ENCODE data around the gene PPP6R3.

Gene PPP6R3

GRCh38 chr11:68425866-68426380, 34.6 kb upstream of the PPP6R3 start:
- TF ChIP-seq BACH2 (CRISPR knock-in tag; IDR thresholded peaks at IDR 0.05; ENCODE audit: borderline replicate concordance) (no peak), ZFP30 (CRISPR knock-in tag; IDR thresholded peaks at IDR 0.05) (no peak), PATZ1 (CRISPR knock-in tag; IDR thresholded peaks at IDR 0.05; ENCODE audit: borderline replicate concordance) (no peak), ZFP3 (CRISPR knock-in tag; IDR thresholded peaks at IDR 0.05) (no peak), TOX (CRISPR knock-in tag; IDR thresholded peaks at IDR 0.05; ENCODE audit: borderline replicate concordance) (no peak), GLIS3 (CRISPR knock-in tag; IDR thresholded peaks at IDR 0.05) (no peak), CREB5 (CRISPR knock-in tag; IDR thresholded peaks at IDR 0.05; ENCODE audit: low read depth) (no peak), ZNF565 (CRISPR knock-in tag; conservative IDR thresholded peaks at IDR 0.05; ENCODE audit: low read depth) (no peak), POU6F1 (CRISPR knock-in tag; IDR thresholded peaks at IDR 0.05; ENCODE audit: borderline replicate concordance, low read depth) (no peak), ZNF8 (CRISPR knock-in tag; IDR thresholded peaks at IDR 0.05) (no peak)
- ATAC-seq, result no peak

GRCh38 chr11:68429661-68430060, 30.9 kb upstream of the PPP6R3 start:
- no peak for TF ChIP-seq ZFP3 (CRISPR knock-in tag; IDR thresholded peaks at IDR 0.05)
- no peak for TF ChIP-seq PATZ1 (CRISPR knock-in tag; IDR thresholded peaks at IDR 0.05; ENCODE audit: borderline replicate concordance)
- TF ChIP-seq ZNF565 (CRISPR knock-in tag; conservative IDR thresholded peaks at IDR 0.05; ENCODE audit: low read depth), result no peak
- no peak for TF ChIP-seq ZNF8 (CRISPR knock-in tag; IDR thresholded peaks at IDR 0.05)
- no peak for TF ChIP-seq RARB (CRISPR knock-in tag; IDR thresholded peaks at IDR 0.05)
- TF ChIP-seq TCF4 (CRISPR knock-in tag; IDR thresholded peaks at IDR 0.05; ENCODE audit: borderline replicate concordance), result no peak
- TF ChIP-seq CSRNP3 (CRISPR knock-in tag; IDR thresholded peaks at IDR 0.05), result no peak
- TF ChIP-seq TOX (CRISPR knock-in tag; IDR thresholded peaks at IDR 0.05; ENCODE audit: borderline replicate concordance), result no peak
- TF ChIP-seq PPARA (CRISPR knock-in tag; IDR thresholded peaks at IDR 0.05; ENCODE audit: borderline replicate concordance), result no peak
- TF ChIP-seq ISL1 (CRISPR knock-in tag; IDR thresholded peaks at IDR 0.05), result no peak
- TF ChIP-seq ARNTL (CRISPR knock-in tag; IDR thresholded peaks at IDR 0.05; ENCODE audit: borderline replicate concordance, low read depth), result no peak
- no peak for TF ChIP-seq ZNF70 (CRISPR knock-in tag; IDR thresholded peaks at IDR 0.05)
- no peak for TF ChIP-seq TSHZ2 (CRISPR knock-in tag; IDR thresholded peaks at IDR 0.05)
- no peak for ATAC-seq

- no peak for ATAC-seq
These were observed 30.2 kb upstream of the PPP6R3 start for GRCh38 chr11:68430384-68430783.

More at GRCh38 chr11:68430384-68430783, 30.2 kb upstream of the PPP6R3 start:
- TF ChIP-seq TCF4 (CRISPR knock-in tag; IDR thresholded peaks at IDR 0.05; ENCODE audit: borderline replicate concordance), result no peak
- no peak for TF ChIP-seq ZFP30 (CRISPR knock-in tag; IDR thresholded peaks at IDR 0.05)
- no peak for TF ChIP-seq ISL1 (CRISPR knock-in tag; IDR thresholded peaks at IDR 0.05)
- TF ChIP-seq ZNF565 (CRISPR knock-in tag; conservative IDR thresholded peaks at IDR 0.05; ENCODE audit: low read depth), result no peak
